Measurements from ENCODE around the gene CRACDL.
"Not testable (repeated sequence)": the region's sequence is repeated elsewhere in the genome, so short reads cannot be mapped to it uniquely, and the experiment has no call there.

CRACDL gene

GRCh38 chr2:98882368-98882767 lies 53.7 kb downstream of the CRACDL start:
- no peak for DNase-seq

GRCh38 chr2:98881153-98881650 lies 54.8 kb downstream of the CRACDL start:
- DNase-seq: no peak

- no peak for DNase-seq
Measured at GRCh38 chr2:98880266-98881152, 55.5 kb downstream of the CRACDL start.

GRCh38 chr2:98877658-98878057 lies 58.4 kb downstream of the CRACDL start:
- DNase-seq: not testable (repeated sequence)

GRCh38 chr2:98876741-98877140 lies 59.3 kb downstream of the CRACDL start:
- no peak for DNase-seq

GRCh38 chr2:98875746-98876145 lies 60.3 kb downstream of the CRACDL start:
- DNase-seq: no peak

- no peak for DNase-seq
Measured at GRCh38 chr2:98875081-98875728, 60.8 kb downstream of the CRACDL start.

- no peak for DNase-seq
Measured at GRCh38 chr2:98874186-98874689, 61.8 kb downstream of the CRACDL start.

GRCh38 chr2:98872526-98872925 lies 63.5 kb downstream of the CRACDL start:
- no peak for DNase-seq

GRCh38 chr2:98871506-98871905 lies 64.5 kb downstream of the CRACDL start:
- no peak for DNase-seq

GRCh38 chr2:98870516-98871158 lies 65.4 kb downstream of the CRACDL start:
- DNase-seq: no peak

GRCh38 chr2:98869870-98870269 lies 66.2 kb downstream of the CRACDL start:
- no peak for DNase-seq

- no peak for DNase-seq
Measured at GRCh38 chr2:98869272-98869641, 66.8 kb downstream of the CRACDL start.

- DNase-seq: no peak
Measured at GRCh38 chr2:98868548-98869271, 67.3 kb downstream of the CRACDL start.

GRCh38 chr2:98867539-98868309 lies 68.3 kb downstream of the CRACDL start:
- DNase-seq: no peak

- no peak for DNase-seq
Measured at GRCh38 chr2:98866033-98866432, 70.0 kb downstream of the CRACDL start.

GRCh38 chr2:98861601-98862000 lies 74.4 kb downstream of the CRACDL start:
- no peak for DNase-seq

GRCh38 chr2:98859323-98859722 lies 76.7 kb downstream of the CRACDL start:
- DNase-seq: no peak

- no peak for DNase-seq
Measured at GRCh38 chr2:98857001-98857400, 79.0 kb downstream of the CRACDL start.

GRCh38 chr2:98854682-98855081 lies 81.3 kb downstream of the CRACDL start:
- DNase-seq: no peak

GRCh38 chr2:98852932-98853331 lies 83.1 kb downstream of the CRACDL start:
- DNase-seq: no peak

GRCh38 chr2:98850074-98850473 lies 86.0 kb downstream of the CRACDL start:
- no peak for DNase-seq
